ENCODE data around the gene AQR. TPM values are rescaled to one million over a fixed set of nuclear protein-coding genes. Genes with fewer than 3 reads are reported as not detected.

Gene AQR
- total RNA-seq, 1 experiment from 2014 or later = 62.1 TPM

DNA sequence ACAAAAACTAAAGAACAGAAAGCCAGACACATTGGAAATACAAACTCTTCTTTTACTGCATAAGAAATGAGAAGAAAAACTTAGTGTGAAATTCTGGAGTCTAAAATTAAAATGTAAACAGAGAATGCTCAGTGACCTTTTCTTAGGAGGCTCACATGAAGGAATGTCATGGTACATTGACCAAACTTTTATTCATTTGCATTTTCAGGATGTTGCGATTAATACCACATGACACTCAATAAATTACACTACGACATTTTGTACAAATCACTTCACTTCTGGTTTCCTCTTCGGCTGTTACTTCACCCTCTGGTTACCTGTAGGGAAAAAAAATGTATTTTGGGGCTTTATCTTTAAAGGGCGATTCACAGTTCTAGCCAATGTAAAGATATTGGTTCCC, 117.8 kb downstream of the AQR start:
- ChIA-PET POLR2A (no interaction called here), CTCF (interaction anchor here (1.2 to 2.2 kb wide), 2 partner anchors 143 to 242 kb away, joined by 3 to 10 read pairs; no protein-coding TSS in a partner anchor)
- peaks cover 14% of the 10 kb centered on the region for H3K36me3 Mint-ChIP-seq
- ATAC-seq (no peak), DNase-seq (ENCODE audit: low spot score) (no peak)
- TF ChIP-seq, protein P1, sequence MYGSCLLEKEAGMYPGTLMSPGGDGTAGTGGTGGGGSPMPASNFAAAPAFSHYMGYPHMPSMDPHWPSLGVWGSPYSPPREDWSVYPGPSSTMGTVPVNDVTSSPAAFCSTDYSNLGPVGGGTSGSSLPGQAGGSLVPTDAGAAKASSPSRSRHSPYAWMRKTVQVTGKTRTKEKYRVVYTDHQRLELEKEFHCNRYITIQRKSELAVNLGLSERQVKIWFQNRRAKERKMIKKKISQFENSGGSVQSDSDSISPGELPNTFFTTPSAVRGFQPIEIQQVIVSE (CRISPR knock-in tag; IDR thresholded peaks at IDR 0.05; ENCODE audit: borderline replicate concordance) = no peak
- TF ChIP-seq, protein P2, sequence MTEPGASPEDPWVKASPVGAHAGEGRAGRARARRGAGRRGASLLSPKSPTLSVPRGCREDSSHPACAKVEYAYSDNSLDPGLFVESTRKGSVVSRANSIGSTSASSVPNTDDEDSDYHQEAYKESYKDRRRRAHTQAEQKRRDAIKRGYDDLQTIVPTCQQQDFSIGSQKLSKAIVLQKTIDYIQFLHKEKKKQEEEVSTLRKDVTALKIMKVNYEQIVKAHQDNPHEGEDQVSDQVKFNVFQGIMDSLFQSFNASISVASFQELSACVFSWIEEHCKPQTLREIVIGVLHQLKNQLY (CRISPR knock-in tag; IDR thresholded peaks at IDR 0.05) = no peak
- TF ChIP-seq E2F5 (CRISPR knock-in tag; IDR thresholded peaks at IDR 0.05) = no peak
- TF ChIP-seq ELF4 (CRISPR knock-in tag; IDR thresholded peaks at IDR 0.05; ENCODE audit: low read depth) = no peak
- no peak for TF ChIP-seq TP53 (CRISPR knock-in tag; IDR thresholded peaks at IDR 0.05)
- no peak for TF ChIP-seq PREB (CRISPR knock-in tag; IDR thresholded peaks at IDR 0.05; ENCODE audit: borderline replicate concordance)
- no peak for TF ChIP-seq ZSCAN18 (CRISPR knock-in tag; IDR thresholded peaks at IDR 0.05)
- no peak overlapping the region for H3K4me3 Mint-ChIP-seq
- no peaks in the 10 kb centered on the region for H3K4me1 Mint-ChIP-seq
- no peak overlapping the region for H3K27ac Mint-ChIP-seq
- peaks cover 12% of the 10 kb centered on the region for H3K9me3 Mint-ChIP-seq
- no peaks in the 10 kb centered on the region for H3K27me3 Mint-ChIP-seq (ENCODE audit: low read depth)

- POLR2A ChIA-PET = no interaction called here
- no peaks in the 10 kb centered on the region for H3K4me1 Mint-ChIP-seq
- no peak for TF ChIP-seq ZNF219 (CRISPR knock-in tag; IDR thresholded peaks at IDR 0.05; ENCODE audit: borderline replicate concordance)
- no peak for TF ChIP-seq ZNF425 (CRISPR knock-in tag; conservative IDR thresholded peaks at IDR 0.05)
- no peak for TF ChIP-seq CTCF (IDR thresholded peaks at IDR 0.05)
- no peak for TF ChIP-seq NR2C2 (CRISPR knock-in tag; IDR thresholded peaks at IDR 0.05)
- TF ChIP-seq ZNF263 (CRISPR knock-in tag; IDR thresholded peaks at IDR 0.05; ENCODE audit: low read depth) = no peak
- no peak for TF ChIP-seq HMGA2 (CRISPR knock-in tag; IDR thresholded peaks at IDR 0.05)
- no peak for TF ChIP-seq NR1H2 (CRISPR knock-in tag; IDR thresholded peaks at IDR 0.05)
- no peak for TF ChIP-seq E2F1 (CRISPR knock-in tag; IDR thresholded peaks at IDR 0.05)
- TF ChIP-seq GTF2I (CRISPR knock-in tag; conservative IDR thresholded peaks at IDR 0.05) = no peak
- TF ChIP-seq IRF2 (CRISPR knock-in tag; IDR thresholded peaks at IDR 0.05; ENCODE audit: borderline replicate concordance, low read depth) = no peak
- TF ChIP-seq ZBTB43 (CRISPR knock-in tag; IDR thresholded peaks at IDR 0.05) = no peak
- no peak for TF ChIP-seq ZNF317 (CRISPR knock-in tag; IDR thresholded peaks at IDR 0.05; ENCODE audit: borderline replicate concordance, low read depth)
- TF ChIP-seq FOXP1 (CRISPR knock-in tag; IDR thresholded peaks at IDR 0.05; ENCODE audit: borderline replicate concordance) = no peak
- TF ChIP-seq ETV6 (CRISPR knock-in tag; IDR thresholded peaks at IDR 0.05) = no peak
- TF ChIP-seq ZNF138 (CRISPR knock-in tag; conservative IDR thresholded peaks at IDR 0.05) = no peak
- TF ChIP-seq SP1 (CRISPR knock-in tag; conservative IDR thresholded peaks at IDR 0.05) = no peak
Observed at GRCh38 chr15:34851007-34851406, 118.5 kb downstream of the AQR start.

More at GRCh38 chr15:34851007-34851406, 118.5 kb downstream of the AQR start:
- DNase-seq (ENCODE audit: low spot score) (no peak), ATAC-seq (no peak)
- Mint-ChIP-seq H3K27ac (no peak overlapping the region), H3K27me3 (ENCODE audit: low read depth) (no peaks in the 10 kb centered on the region), H3K9me3 (peaks cover 12% of the 10 kb centered on the region), H3K4me3 (no peak overlapping the region), H3K36me3 (peaks cover 11% of the 10 kb centered on the region)
- CTCF ChIA-PET = no interaction called here

All from WTC11 (cell line).